ENCODE results near the gene RUNDC3A. TPM values are rescaled to one million over a fixed set of nuclear protein-coding genes. Genes with fewer than 3 reads are reported as not detected.
"Not testable (repeated sequence)": the region's sequence is repeated elsewhere in the genome, so short reads cannot be mapped to it uniquely, and the experiment has no call there.

RUNDC3A gene
- total RNA-seq, 1 donor from 2014 or later = 0.64 TPM

DNA sequence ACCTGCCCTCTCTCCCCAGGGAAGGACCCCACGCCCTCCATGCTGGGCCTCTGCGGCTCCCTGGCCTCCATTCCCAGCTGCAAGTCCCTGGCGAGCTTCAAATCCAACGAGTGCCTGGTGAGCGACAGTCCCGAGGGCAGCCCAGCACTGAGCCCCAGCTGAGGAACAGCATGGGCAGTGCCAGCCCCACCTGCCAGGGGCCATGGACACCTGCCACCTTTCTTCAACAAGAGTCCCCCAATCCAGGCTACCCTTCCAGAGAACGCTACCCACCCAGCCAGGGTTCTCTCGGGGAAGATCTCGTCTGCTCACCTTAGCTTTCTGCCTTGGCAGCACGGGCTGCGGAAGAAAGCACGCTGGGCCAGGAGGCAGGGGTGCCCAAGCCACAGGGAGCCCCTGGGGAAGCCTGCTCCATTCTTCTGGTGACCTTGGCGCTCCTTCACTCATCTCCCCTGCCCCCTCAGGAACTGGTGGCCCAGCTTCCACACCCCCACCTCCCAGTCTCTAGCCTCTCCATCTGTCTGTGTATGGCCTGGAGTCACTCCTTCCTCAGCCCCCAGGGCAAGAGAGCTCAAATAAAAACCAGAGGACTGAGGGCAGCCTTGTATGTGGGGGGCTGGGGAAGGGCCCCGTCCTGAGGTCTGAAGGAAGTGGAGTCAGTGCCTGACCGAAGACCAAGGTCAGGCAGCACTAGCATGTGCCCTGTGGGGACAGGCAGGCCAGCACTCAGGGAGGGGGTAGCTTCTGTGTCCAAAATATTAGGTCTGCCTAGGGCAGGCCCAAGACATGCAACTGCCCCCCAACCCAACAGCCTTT, 9.9 kb downstream of the RUNDC3A start:
- intact Hi-C loops (cut with micrococcal nuclease) = no loop called here

DNA sequence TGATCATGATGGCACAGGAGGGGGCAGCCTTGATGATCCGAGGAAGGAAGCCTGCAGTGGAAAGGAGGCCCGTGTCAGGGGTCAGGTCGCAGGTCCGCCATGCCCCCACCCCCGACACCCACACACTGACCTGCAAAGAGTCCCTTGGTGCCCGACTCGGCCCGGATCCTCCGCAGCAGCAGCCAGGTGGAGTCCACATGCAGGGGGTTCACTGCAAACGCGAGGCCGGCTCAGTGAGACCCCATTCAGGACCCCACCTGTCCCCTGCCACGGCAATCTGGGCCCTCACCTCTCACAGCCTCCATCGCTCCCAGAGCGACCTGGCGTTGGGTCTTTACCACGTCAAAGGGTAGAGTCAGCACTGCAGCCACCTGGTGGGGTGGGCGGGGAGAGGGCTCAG, 11.7 kb downstream of the RUNDC3A start:
- intact Hi-C loops (cut with micrococcal nuclease) = loop anchor here (10.0 kb wide), 1 partner anchor 995 kb away; the partner anchor contains the start of gene MAP3K14

DNA sequence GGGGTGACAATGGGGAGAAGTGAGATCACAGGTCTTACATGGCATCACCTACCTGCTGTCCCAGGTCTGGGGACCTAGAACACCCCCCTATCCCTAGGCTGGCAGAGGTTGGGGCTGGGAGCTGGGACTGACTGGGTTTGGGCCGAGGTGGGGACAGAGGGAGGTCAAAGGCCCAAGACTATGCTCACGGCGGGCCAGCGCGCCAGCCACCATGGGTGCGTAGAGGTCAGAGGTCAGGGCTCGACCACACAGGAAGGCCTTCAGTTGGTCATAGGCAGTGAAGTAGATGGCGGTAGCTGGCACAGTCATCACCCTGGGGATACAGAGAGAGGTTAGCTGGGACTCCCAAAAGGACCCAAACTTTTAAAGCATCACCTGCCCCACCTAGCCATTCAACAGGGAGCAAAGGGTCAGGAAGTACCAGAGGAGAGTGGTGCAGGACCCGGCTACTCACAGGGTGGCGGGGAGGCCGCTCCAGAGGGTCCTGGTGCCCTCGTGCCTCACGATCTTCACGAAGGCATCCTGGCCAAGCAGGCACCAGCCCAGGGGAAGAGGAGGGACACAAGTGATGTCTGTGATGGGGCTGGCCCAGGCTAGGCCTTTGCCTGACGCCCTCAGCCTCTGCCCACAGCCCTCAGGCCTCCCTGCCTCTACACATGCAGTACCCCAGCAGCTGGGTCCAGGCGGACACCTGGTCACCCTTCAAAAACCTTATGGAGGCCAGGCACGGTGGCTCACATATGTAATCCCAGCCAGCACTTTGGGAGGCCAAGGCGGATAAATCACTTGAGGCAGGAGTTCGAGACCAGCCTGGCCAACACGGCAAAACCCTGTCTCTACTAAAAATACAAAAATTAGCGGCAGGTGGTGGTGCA, 13.1 kb downstream of the RUNDC3A start:
- intact Hi-C loops (cut with micrococcal nuclease) = loop anchor here (10.0 kb wide), 1 partner anchor 993 kb away; the partner anchor contains the start of gene MAP3K14

DNA sequence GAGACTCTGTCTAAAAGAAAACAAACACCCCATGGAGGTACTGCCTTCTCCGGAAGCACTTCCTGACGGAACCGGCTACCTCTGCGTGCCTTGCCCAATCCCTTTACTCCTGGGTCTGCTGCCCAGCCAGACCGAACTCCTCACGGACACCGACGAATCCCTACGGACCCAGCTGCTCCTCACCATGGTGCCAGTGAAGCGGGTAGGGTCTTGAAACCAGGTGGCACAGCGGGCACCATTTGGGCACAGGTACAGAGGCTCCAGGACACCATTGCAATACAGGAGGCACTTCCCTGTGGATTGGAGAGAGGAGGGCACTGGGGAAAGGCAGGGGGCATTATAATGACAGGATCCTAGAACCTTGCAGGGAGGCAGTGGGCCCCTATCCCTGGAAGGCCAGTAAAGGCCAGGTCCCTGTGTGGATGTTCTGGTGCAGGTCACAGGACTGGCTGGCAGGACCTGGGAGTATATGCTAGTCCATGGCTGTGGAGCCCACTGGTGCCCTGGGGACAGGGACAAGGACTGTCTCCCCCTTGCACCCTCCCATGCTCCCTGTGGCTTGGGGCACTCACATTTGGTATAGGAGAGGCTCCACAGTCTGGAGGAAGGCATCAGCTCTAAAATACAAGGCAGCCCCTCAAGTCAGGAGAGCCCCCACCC, 14.0 kb downstream of the RUNDC3A start:
- intact Hi-C loops (cut with micrococcal nuclease) = loop anchor here (10.0 kb wide), 1 partner anchor 992 kb away; the partner anchor contains the start of gene MAP3K14

DNA sequence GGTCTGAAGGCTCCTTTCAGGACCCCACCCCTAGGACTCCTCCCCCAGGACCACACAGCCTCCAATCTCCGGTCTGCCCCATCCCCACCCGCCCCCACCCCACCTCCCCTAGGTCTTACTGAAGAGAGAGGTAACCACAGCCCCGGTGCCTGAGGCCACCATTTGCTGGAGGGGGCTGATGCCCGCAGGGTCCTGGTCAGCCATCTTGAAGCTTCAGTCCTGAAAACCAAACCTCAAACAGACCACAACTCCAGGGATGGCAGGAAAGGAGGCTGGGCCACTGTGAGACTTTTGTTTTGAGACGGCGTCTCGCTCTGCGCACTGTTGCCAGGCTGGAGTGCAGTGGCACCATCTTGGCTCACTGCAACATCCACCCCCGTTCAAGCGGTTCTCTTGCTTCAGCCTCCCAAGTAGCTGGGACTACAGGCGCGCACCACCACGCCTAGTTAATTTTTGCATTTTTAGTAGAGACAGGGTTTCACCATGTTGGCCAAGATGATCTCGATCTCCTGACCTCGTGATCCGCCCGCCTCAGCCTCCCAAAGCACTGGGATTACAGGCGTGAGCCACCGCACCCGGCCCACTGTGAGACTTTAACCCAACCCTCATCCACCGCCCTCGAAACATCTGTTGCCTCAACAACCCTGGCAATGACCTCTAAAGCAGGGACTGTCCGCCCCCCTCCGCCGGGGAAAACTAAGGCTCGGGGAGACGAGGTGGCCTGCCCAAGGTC, 15.1 kb downstream of the RUNDC3A start:
- intact Hi-C loops (cut with micrococcal nuclease) = loop anchor here (1.0 to 10.0 kb wide), 8 partner anchors 15 to 991 kb away; partner anchors contain the start of genes HROB, MAP3K14, RUNDC3A and TMUB2

DNA sequence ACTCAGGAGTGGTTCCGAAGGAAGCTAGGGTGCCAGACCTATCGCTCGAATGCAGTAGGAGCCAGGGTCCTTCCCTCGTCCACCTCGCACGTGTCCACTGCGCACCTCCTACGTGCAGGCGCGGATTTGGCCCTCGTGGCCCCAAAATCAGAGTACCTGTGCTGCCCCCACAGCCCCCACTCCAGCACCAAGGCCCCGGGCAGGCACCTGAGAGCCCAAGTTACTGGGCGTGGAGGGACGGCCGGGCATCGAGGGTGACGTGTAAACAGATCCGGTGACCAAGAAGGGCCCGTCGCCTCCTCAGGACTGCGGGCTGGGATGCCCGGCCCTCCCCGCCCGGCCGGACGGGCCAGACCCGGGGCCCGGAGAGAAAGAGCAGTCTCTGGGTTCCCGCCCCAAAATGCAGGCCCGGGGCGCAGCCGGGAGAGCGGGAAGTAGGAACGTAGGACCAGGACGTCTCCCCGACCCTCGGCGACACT, 15.7 kb downstream of the RUNDC3A start:
- intact Hi-C loops (cut with micrococcal nuclease) = loop anchor here (1.0 to 10.0 kb wide), 8 partner anchors 16 to 991 kb away; partner anchors contain the start of genes HROB, MAP3K14, RUNDC3A and TMUB2

DNA sequence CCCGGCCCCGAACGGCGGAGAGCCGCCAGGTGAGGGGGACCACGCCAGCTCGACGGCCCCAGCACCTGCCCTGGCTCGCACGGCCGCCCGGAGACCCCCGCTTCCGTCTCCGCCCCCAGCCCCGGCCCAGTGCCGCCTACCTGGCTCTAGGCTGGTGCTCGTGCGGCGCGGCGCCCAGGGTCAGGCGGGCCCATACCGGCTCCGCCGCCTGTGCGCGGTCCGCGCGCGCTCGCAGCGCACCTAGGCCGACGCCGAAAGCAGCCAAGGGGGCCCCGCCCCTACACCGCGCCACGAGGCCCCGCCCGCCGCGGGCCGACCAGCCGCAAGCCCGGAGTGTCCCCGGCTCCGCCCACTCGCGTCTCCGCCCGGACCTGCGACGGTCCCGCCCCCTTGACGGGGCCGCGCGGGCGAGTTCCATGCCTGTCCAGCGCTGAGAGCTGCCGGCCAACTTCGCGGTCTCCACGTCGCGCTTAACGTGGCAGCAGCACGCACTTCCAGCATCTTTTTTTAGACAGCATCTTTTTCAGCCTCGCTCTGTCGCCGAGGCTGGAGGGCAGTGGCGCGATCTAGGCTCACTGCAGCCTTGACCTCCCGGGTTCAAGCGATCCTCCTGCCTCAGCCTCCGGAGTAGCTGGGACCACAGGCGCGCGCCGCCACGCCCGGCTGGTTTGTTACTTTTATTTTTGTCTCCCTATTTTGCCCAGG, 16.3 kb downstream of the RUNDC3A start, which contains the start of gene SLC25A39:
Gene SLC25A39, minus strand, starts transcription at position 253 of the 705 bp plus-strand sequence. CDS start 1,261 bp downstream, outside the sequence.
- intact Hi-C loops (cut with micrococcal nuclease) = loop anchor here (1.0 to 10.0 kb wide), 10 partner anchors 16 to 990 kb away; partner anchors contain the start of genes HDAC5, HROB, LSM12 and MAP3K14

DNA sequence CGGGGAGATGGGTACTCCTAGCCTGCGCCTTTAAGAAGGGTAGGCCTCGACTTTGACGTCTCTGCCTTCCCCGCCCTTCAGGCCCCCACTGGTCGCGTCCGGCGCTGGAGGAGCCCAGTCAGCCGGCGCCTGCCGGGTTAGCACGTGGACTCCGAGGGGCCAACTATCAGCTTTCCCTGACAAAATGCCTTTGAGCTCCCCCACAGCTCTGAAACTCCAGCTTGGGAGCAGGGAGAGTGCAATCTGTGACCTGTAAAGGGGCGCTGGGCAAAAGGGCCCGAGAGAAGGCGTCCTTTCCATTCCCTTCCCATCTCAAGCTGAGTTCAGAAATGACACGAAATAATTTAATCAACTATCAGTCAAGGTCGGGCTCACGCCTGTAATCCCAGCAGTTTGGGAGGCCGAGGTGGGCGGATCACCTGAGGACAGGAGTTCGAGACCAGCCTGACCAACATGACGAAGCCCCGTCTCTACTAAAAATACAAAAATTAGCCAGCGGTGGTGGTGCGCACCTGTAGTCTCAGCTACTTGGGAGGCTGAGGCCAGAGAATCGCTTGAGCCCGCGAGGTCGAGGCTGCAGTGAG, 18.6 kb downstream of the RUNDC3A start:
- intact Hi-C loops (cut with micrococcal nuclease) = loop anchor here (1.0 to 10.0 kb wide), 6 partner anchors 18 to 988 kb away; partner anchors contain the start of genes GRN, HDAC5, LSM12 and MAP3K14

DNA sequence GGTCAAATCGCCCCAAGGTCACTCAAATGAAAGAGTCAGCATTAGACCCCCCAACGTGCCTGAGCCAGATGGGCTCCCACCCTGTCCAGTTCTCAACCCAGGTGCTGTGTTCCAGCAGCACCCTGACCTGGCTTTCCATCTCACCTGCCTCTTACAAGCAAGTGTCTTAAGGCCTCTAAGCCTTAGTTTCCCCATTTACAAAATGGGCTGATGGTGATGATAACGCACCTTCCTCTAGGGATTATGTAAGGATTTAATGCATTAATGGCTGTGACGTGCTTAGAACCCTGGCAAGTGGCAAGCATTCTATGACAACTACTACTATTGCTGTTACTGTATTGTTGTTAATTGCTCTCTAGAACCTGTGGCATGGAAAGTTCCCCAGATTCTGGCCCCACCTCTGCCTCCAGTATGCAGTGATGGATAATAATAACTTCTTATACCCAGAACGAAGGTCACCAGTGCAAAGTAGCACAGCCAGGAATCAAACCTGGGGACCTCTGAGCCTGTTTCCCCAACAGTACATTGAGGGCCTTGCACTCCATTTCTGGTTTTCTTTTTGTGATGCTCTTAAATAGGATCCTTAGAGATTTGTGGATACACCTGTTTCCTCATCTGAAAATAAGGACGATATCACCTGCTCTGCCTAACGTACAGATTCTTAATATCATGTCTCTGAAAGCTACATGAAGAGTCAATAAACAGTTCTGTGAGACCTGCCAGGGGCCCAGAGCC, 19.5 kb downstream of the RUNDC3A start:
- intact Hi-C loops (cut with micrococcal nuclease) = loop anchor here (5.0 to 10.0 kb wide), 3 partner anchors 206 to 987 kb away; partner anchors contain the start of genes HDAC5, LSM12 and MAP3K14

DNA sequence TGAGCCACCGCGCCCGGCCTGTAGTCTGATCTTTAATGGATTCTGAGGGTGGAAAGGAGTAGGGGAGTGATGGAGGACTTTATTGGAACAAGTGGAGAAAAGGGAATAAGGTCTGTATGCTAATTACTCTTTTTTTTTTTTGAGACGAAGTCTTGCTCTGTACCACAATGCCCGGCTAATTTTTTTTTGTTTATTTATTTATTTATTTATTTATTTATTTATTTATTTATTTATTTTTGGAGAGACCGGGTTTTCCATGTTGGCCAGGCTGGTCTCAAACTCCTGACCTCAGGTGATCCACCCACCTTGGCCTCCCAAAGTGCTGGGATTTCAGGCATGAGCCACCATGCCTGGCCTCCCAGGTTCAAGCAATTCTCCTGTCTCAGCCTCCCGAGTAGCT, 21.1 kb downstream of the RUNDC3A start:
- intact Hi-C loops (cut with micrococcal nuclease) = loop anchor here (5.0 to 10.0 kb wide), 3 partner anchors 207 to 985 kb away; partner anchors contain the start of genes HDAC5, LSM12 and MAP3K14

DNA sequence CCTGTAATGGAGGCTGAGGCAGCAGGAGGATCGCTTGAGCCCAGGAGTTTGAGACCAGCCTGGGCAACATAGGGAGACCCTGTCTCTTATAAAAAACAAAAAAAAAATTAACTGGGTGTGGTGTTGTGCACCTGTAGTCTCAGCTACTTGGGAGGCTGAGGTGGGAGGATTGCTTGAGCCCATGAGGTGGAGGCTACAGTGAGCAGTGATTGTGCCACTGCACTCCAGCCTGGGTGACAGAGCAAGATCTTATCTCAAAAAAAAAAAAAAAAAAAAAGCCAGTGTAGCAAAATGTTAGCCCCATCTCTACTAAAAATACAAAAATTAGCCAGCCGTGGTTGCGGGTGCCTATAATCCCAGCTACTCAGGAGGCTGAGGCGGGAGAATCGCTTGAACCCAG, 21.9 kb downstream of the RUNDC3A start:
- intact Hi-C loops (cut with micrococcal nuclease) = not testable (repeated sequence)

DNA sequence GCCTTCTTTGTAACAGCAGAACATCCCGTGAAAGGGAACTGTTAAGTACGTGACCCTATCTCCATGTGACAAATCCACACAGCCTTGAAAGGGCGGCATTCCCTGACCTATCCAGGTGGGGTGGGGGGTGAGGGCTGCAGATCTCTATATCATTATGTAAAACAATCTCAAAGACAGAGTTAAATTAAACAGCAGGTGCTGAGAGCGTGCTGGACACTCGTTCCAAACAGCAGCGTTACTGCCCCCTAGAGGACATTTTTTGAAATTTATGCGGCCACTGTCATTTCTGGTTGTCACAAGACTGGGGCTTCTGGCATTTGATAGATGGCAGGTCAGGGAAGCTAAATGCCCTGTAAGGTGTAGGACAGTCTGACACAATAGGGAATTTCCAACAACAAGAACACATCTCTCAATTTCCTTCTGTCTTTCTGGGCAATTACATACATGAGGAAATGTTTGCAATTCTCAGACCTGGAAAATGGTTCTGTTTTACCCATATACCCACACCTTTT, 22.9 kb downstream of the RUNDC3A start:
- intact Hi-C loops (cut with micrococcal nuclease) = loop anchor here (1.0 kb wide), 4 partner anchors 14 to 190 kb away; partner anchors contain the start of genes GRN, HROB and TMUB2

DNA sequence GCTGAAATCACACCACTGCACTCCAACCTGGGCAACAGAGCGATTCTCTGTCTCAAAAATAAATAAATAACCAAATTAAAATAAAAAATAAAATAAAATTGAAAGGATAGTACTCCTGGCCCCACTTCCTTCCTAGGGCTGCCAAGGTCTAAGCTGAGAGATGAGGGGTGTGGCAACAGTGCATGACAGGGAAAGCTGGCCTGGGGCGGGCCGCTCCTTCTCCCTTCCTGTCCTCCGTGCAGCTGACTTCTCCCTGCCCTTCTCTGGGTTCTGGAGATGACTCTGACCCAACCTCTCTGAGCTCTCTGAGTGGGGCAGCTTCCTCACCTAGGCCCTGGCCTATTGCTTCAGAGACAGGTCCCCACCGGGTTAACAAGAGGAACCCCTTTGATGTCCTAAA, 25.0 kb downstream of the RUNDC3A start:
- intact Hi-C loops (cut with micrococcal nuclease) = no loop called here

DNA sequence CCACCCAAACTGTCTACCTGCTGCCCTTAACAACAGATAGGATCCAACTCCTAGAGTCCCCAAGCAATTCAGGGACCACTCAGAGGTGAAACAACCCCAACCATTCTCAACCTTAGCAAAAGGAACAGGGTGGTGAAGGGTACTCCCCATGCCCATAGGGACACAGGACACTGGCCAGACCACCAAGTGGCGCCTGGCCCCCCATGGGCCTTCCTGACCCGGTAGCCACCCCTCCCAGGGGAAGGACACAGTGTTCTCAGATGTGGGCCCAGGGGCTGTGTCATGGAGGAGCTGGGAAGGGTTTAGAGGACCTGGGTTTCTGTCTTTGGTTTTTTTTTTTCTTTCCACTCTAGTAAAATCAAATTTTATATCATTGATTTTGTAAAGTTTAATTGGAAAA, 25.9 kb downstream of the RUNDC3A start:
- intact Hi-C loops (cut with micrococcal nuclease) = no loop called here

DNA sequence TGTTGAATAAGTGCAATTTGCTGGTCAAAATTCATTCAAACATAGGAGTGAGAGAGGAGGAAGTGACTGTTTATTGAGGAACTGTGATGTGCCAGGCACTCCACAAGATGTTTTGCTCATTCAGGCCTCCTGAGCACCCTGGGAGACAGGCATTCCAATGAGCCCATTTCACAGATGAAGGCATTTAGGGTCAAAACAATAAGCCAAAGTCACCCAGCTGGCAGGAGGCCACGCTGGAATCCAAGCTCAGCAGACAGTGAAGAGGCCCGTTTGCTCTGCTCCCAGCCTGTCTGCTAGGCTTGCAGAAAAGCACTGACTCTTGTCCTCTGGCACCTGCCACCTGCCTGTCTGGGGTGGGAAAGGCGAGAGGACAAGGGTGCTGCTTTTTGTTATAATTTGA, 26.3 kb downstream of the RUNDC3A start:
- intact Hi-C loops (cut with micrococcal nuclease) = no loop called here

DNA sequence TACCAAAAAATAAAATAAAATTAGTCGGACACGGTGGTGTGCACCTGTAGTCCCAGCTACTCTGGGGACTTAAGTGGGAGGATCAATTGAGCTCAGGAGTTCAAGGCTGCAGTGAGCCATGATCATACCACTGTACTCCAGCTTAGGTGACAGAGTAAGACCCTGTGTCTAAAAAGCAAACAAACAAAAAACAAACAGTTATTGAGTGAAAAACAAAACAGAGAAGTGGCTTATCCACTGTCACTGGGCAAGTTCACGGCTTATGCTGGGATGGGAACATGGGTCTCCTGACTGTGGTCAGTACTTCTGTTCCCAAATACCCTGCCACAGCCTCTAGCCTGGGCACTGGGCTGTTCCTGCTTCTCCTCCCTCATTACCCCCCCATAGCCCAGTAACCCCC, 27.2 kb downstream of the RUNDC3A start:
- intact Hi-C loops (cut with micrococcal nuclease) = no loop called here

DNA sequence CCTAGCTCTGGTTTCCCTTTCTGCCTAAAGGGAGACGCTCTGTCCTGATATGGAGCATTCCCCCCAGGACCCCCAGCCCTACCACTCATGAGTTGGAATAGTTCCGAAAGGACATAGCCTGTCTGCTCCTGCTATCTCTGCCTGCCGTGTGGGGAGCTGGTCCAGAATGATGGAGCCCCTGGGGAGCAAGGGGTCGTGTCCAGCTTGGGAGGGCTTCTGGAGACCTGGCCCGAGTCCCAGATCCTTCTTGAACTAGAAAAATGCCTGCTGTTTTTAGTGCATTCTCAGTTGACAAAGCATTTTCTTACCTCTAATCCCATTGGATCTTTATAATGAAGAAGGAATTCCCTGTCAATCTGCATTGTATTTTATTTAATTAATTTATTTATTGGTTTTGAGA, 27.6 kb downstream of the RUNDC3A start:
- intact Hi-C loops (cut with micrococcal nuclease) = no loop called here

DNA sequence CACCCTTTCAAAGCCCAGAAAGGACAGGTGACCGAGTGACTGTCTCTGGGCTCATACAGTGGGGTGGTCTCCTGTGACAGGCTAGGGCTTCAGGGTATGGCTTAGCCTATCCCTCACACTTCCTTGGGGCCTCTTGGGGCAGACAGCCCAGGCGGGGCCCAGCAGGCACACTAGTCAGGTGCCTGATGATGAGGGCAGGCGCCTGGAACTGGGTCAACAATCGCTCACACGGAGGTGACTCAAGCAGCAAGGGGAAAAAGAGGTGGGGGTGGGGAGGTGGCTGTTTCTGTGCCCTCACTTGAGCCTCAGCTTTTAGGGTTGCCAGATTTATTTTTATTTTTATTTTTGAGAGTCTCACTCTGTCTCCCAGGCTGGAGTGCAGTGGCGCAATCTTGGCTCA, 30.3 kb downstream of the RUNDC3A start:
- intact Hi-C loops (cut with micrococcal nuclease) = no loop called here

Data from T-helper 1 cell treated with Interleukin-12 subunit alpha and Interleukin-12 subunit beta and Interleukin-4 antibody, amounts not matched to agents 30 ng/mL and 1 ng/mL, for 36 hours (primary cell).